H1 (cell line): ENCODE results near the gene KIF25. TPM values are rescaled to one million over a fixed set of nuclear protein-coding genes. Genes with fewer than 3 reads are reported as not detected.

Source experiments
- CTCF ChIA-PET: fragments of 300-600 bp; sonication (Branson Sonifier 250); formaldehyde crosslinking; loops from one replicate; lab custom pipeline; 2021; ENCODE audit not compliant: partially characterized antibody; lab: Charles Lee
- POLR2A ChIA-PET: fragments of 300-600 bp; sonication (Branson Sonifier 250); formaldehyde crosslinking; loops from one replicate; lab custom pipeline; 2021; ENCODE audit warnings: inconsistent platforms; ENCODE audit not compliant: partially characterized antibody; lab: Charles Lee
- DNase-seq, 2 experiments: peaks; one replicate each; pipeline versions ENCODE4 v3.0.0 to v3.0.0-alpha.2; 2010 to 2022; ENCODE audit warnings: low spot score in 2 of 2, low read depth in 1 of 2, mixed read lengths in 1 of 2
- FAIRE-seq: peaks from 2 replicates; lab custom pipeline; 2011; peaks lifted over from hg19 to GRCh38; lab: Jason Lieb, UNC
- H2AFZ ChIP-seq: 2 replicates; pipeline ENCODE4 v1.8.1; 2012; ENCODE audit warnings: low read length, inconsistent platforms
- H2AK5ac ChIP-seq: 2 replicates; pipeline ENCODE4 v1.6.1; 2013; ENCODE audit warnings: low read depth, low read length
- H2BK120ac ChIP-seq: replicated peaks from 2 replicates; pipeline ENCODE3; 2013; ENCODE audit warnings: low read depth, low read length, inconsistent platforms
- H2BK12ac ChIP-seq: 2 replicates; pipeline ENCODE4 v1.6.1; 2013; ENCODE audit warnings: low read depth, low read length
- H2BK15ac ChIP-seq: 2 replicates; pipeline ENCODE4 v1.6.1; 2013; ENCODE audit warnings: low read length
- H2BK20ac ChIP-seq: 2 replicates; pipeline ENCODE4 v1.6.1; 2013; ENCODE audit warnings: low read length
- H2BK5ac ChIP-seq: 2 replicates; pipeline ENCODE4 v1.6.1; 2013; ENCODE audit warnings: low read depth, low read length
- H3K14ac ChIP-seq: 2 replicates; pipeline ENCODE4 v1.6.1; 2013; ENCODE audit warnings: inconsistent platforms; ENCODE audit not compliant: insufficient read length
- H3K18ac ChIP-seq: 2 replicates; pipeline ENCODE4 v1.6.1; 2013; ENCODE audit warnings: low read length; ENCODE audit errors: extremely low read depth
- H3K23ac ChIP-seq: 2 replicates; pipeline ENCODE4 v1.6.1; 2013; ENCODE audit warnings: inconsistent platforms; ENCODE audit not compliant: insufficient read length
- H3K23me2 ChIP-seq: 2 replicates; pipeline ENCODE4 v1.6.1; 2013; ENCODE audit warnings: low read depth, low read length
- H3K27ac ChIP-seq: 2 replicates; pipeline ENCODE4 v1.6.1; 2011; ENCODE audit warnings: low read depth, low read length, inconsistent platforms
- H3K27me3 ChIP-seq, 4 experiments: replicated peaks in 1 of 4; 1 replicate in 1 of 4; 2 replicates in 3 of 4; pipeline versions ENCODE4 v1.6.1 to v1.8.1; 2011 to 2013; ENCODE audit warnings: low read length in 3 of 4, mild to moderate bottlenecking in 3 of 4, inconsistent platforms in 2 of 4, mixed read lengths in 2 of 4, moderate library complexity in 1 of 4; ENCODE audit not compliant: control insufficient read depth in 3 of 4, insufficient read depth in 3 of 4; ENCODE audit errors: extremely low read depth in 1 of 4
- H3K36me3 ChIP-seq, 4 experiments: 2 replicates each; pipeline versions ENCODE4 v1.6.1 to v1.8.1; 2011 to 2013; ENCODE audit warnings: mild to moderate bottlenecking in 4 of 4, low read length in 3 of 4, moderate library complexity in 2 of 4, control low read depth in 1 of 4, inconsistent platforms in 1 of 4; ENCODE audit not compliant: insufficient read depth in 4 of 4, control insufficient read depth in 2 of 4
- H3K4ac ChIP-seq: replicated peaks from 2 replicates; pipeline ENCODE3; 2013; ENCODE audit warnings: low read length, low read depth, mixed read lengths, inconsistent platforms; ENCODE audit not compliant: insufficient read length
- H3K4me1 ChIP-seq, 4 experiments: replicated peaks in 1 of 4; 1 replicate in 1 of 4; 2 replicates in 3 of 4; pipeline versions ENCODE4 v1.6.1 to v1.8.1; 2011 to 2013; ENCODE audit warnings: low read length in 3 of 4, inconsistent platforms in 2 of 4, mixed read lengths in 1 of 4; ENCODE audit not compliant: insufficient read depth in 4 of 4, control insufficient read depth in 3 of 4
- H3K4me2 ChIP-seq, 2 experiments: 2 replicates each; pipeline versions ENCODE4 v1.6.1 to v1.8.1; 2011 to 2013; ENCODE audit warnings: low read depth in 2 of 2, low read length in 2 of 2, control low read depth in 1 of 2, inconsistent platforms in 1 of 2, mild to moderate bottlenecking in 1 of 2; ENCODE audit not compliant: insufficient read depth in 1 of 2
- H3K4me3 ChIP-seq, 4 experiments: fragments of 200-600, 300-600 bp in 1 of 4; sonication (generic), shearing (Covaris generic), sonication (Bioruptor Twin) in 1 of 4; 2 replicates each; pipeline versions ENCODE4 v1.5.1 to v1.8.1; 2011 to 2016; ENCODE audit warnings: low read length in 4 of 4, low read depth in 3 of 4, control low read depth in 2 of 4, inconsistent platforms in 2 of 4, mild to moderate bottlenecking in 2 of 4, mixed read lengths in 1 of 4, moderate library complexity in 1 of 4; ENCODE audit not compliant: insufficient read depth in 2 of 4; ENCODE audit errors: extremely low read depth in 1 of 4
- H3K56ac ChIP-seq: replicated peaks from 2 replicates; pipeline ENCODE3; 2013; ENCODE audit warnings: low read depth, mild to moderate bottlenecking, mixed read lengths, low read length, inconsistent platforms; ENCODE audit not compliant: insufficient read length
- H3K79me1 ChIP-seq: 2 replicates; pipeline ENCODE4 v1.6.1; 2013; ENCODE audit warnings: low read depth, low read length, control low read depth
- H3K79me2 ChIP-seq, 2 experiments: 2 replicates each; pipeline versions ENCODE4 v1.6.1 to v1.8.1; 2012 to 2013; ENCODE audit warnings: low read length in 2 of 2, mild to moderate bottlenecking in 2 of 2, inconsistent platforms in 1 of 2; ENCODE audit not compliant: insufficient read depth in 2 of 2, control insufficient read depth in 1 of 2
- H3K9ac ChIP-seq, 4 experiments: replicated peaks in 1 of 4; 1 replicate in 1 of 4; 2 replicates in 3 of 4; pipeline versions ENCODE4 v1.6.1 to v1.8.1; 2011 to 2013; ENCODE audit warnings: low read depth in 3 of 4, low read length in 3 of 4, control low read depth in 2 of 4, mild to moderate bottlenecking in 2 of 4, moderate library complexity in 2 of 4, inconsistent platforms in 1 of 4; ENCODE audit errors: extremely low read depth in 1 of 4
- H3K9me3 ChIP-seq, 2 experiments: 2 replicates each; pipeline versions ENCODE4 v1.6.1 to v1.8.1; 2012 to 2013; ENCODE audit warnings: mild to moderate bottlenecking in 2 of 2, moderate library complexity in 2 of 2, control low read depth in 1 of 2, inconsistent platforms in 1 of 2, low read depth in 1 of 2, low read length in 1 of 2, mixed read lengths in 1 of 2; ENCODE audit not compliant: insufficient read depth in 2 of 2
- H4K20me1 ChIP-seq, 2 experiments: replicated peaks in 1 of 2; 2 replicates each; pipeline versions ENCODE3 to v1.8.1; 2011 to 2013; ENCODE audit warnings: inconsistent platforms in 2 of 2, low read length in 2 of 2, mild to moderate bottlenecking in 1 of 2; ENCODE audit not compliant: insufficient read depth in 2 of 2, control insufficient read depth in 1 of 2
- H4K5ac ChIP-seq: 2 replicates; pipeline ENCODE4 v1.6.1; 2013; ENCODE audit warnings: low read length, low read depth, mixed read lengths, inconsistent platforms; ENCODE audit not compliant: insufficient read length
- H4K8ac ChIP-seq: 2 replicates; pipeline ENCODE4 v1.8.0; 2013; ENCODE audit warnings: mild to moderate bottlenecking, moderate library complexity, low read length, inconsistent platforms; ENCODE audit not compliant: insufficient read depth; ENCODE audit errors: extremely low read depth
- H4K91ac ChIP-seq: replicated peaks from 2 replicates; pipeline ENCODE3; 2013; ENCODE audit warnings: low read length, mixed read lengths, inconsistent platforms; ENCODE audit not compliant: insufficient read length
- JUND ChIP-seq: IDR thresholded peaks from 2 replicates; pipeline ENCODE4 v1.6.1; 2011; ENCODE audit warnings: mild to moderate bottlenecking, improper control_type of control experiment, low read length
- KDM5A ChIP-seq: fragments of 200-600 bp; IDR thresholded peaks from 2 replicates; pipeline ENCODE4 v1.7.1; 2012; ENCODE audit warnings: mild to moderate bottlenecking, low read length, inconsistent platforms, mixed read lengths
- RAD21 ChIP-seq, 2 experiments: IDR thresholded peaks in 1 of 2; conservative IDR thresholded peaks in 1 of 2; 2 replicates each; pipeline ENCODE4 v1.6.1; 2011; ENCODE audit warnings: low read depth in 2 of 2, low read length in 2 of 2, improper control_type of control experiment in 1 of 2, inconsistent platforms in 1 of 2, mild to moderate bottlenecking in 1 of 2, moderate library complexity in 1 of 2
- RBBP5 ChIP-seq: IDR thresholded peaks from 2 replicates; pipeline ENCODE4 v1.7.1; 2012; ENCODE audit warnings: low read depth, mild to moderate bottlenecking, inconsistent platforms, low read length, moderate library complexity, borderline replicate concordance
- SAP30 ChIP-seq: fragments of 300-600 bp; sonication (generic); IDR thresholded peaks from 2 replicates; pipeline ENCODE4 v1.7.1; 2012; ENCODE audit warnings: low read length, moderate library complexity, mild to moderate bottlenecking, inconsistent platforms; ENCODE audit not compliant: insufficient read depth, insufficient replicate concordance
- SIN3A ChIP-seq, 2 experiments: IDR thresholded peaks in 1 of 2; conservative IDR thresholded peaks in 1 of 2; 2 replicates each; pipeline ENCODE4 v1.6.1; 2011 to 2012; ENCODE audit warnings: low read length in 2 of 2, improper control_type of control experiment in 1 of 2, low read depth in 1 of 2, mild to moderate bottlenecking in 1 of 2
- SP1 ChIP-seq: IDR thresholded peaks from 2 replicates; pipeline ENCODE4 v1.6.1; 2011; ENCODE audit warnings: low read depth, low read length
- SP2 ChIP-seq: IDR thresholded peaks from 2 replicates; pipeline ENCODE4 v1.6.1; 2012; ENCODE audit warnings: mild to moderate bottlenecking, low read length, inconsistent platforms
- WGBS, 2 experiments: shearing (Covaris generic) in 1 of 2; methylation state at CpG; one replicate each; pipeline versions ENCODE4 v1.1.6 to v1.1.7; 2013 to 2015; ENCODE audit warnings: low lambda C conversion rate in 2 of 2, mixed read lengths in 2 of 2, inconsistent platforms in 1 of 2, low coverage in 1 of 2, missing lambda C conversion rate in 1 of 2; ENCODE audit not compliant: insufficient replicate concordance in 2 of 2, insufficient coverage in 1 of 2, insufficient read length in 1 of 2; ENCODE audit errors: extremely low coverage in 1 of 2, missing lambda C conversion rate in 1 of 2; 5-methylcytosine and 5-hydroxymethylcytosine counted together
- polyA plus RNA-seq, 7 experiments: library from polyadenylated mRNA; depleted of rRNA in 3 of 7; stranded (reverse) in 5 of 7; unstranded in 2 of 7; fragments of >200 nt in 5 of 7; fragments of 200-250 nt in 2 of 7; gene quantifications; 1 replicate in 5 of 7; 2 replicates in 1 of 7; 4 replicates in 1 of 7; pipeline versions ENCODE4 v1.2.1 to v1.2.3, GENCODE V29; 2011 to 2013; ENCODE audit warnings: missing spikeins in 2 of 7, mixed read lengths in 2 of 7
- total RNA-seq: library from RNA; stranded (reverse); fragmentation: NEBNext Ultra II Directional; extraction: Animal tissue kit (Norgen Biotek cat#: 25700); gene quantifications from 2 replicates; pipeline ENCODE4 v1.2.1, GENCODE V29; 2021

Gene KIF25
- total and polyA plus RNA-seq, 2 of the 8 experiments (the other 6 are each of a cell fraction or from before 2014, with no cell fraction given): 1.5 to 2.0 TPM

DNA sequence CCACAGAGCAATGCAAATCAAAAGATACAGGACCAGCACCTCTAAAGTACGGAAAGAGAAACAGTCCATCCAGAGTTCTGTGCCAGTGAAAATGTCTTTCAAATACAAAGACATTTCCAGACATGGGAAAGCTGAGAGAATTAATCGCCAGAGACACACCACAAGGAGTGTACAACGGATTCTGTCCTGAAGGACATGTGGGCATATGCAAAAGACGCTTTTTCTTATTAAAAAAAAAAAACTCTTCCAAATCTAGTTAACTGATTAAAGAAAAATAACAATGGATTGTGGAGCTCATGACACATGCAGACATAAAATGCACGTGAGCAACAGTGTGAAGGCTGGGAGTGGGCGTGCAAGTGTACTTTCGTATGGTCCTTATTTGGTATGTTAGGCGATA is 22.8 kb downstream of the KIF25 start:
- Histone ChIP-seq H4K8ac (no peak overlapping the region), H4K91ac (no peak overlapping the region), H3K56ac (no peak overlapping the region), H3K4me1 (peaks cover 0 to 7% (median 3%) of the 10 kb centered on the region in 4 experiments; a peak in 4 of 7 replicates), H3K14ac (no peak overlapping the region), H3K27me3 (no peaks in the 10 kb centered on the region), H3K4me3 (no peak overlapping the region), H3K9me3 (no peaks in the 10 kb centered on the region), H3K23ac (no peak overlapping the region), H2AFZ (no peak overlapping the region), H3K27ac (no peak overlapping the region), H2BK5ac (no peak overlapping the region), H2BK20ac (no peak overlapping the region), H3K4ac (no peak overlapping the region), H3K79me2 (no peaks in the 10 kb centered on the region), H3K4me2 (no peak overlapping the region), H4K20me1 (no peaks in the 10 kb centered on the region), H3K23me2 (peaks cover 2% of the 10 kb centered on the region), H2BK12ac (no peak overlapping the region), H3K9ac (no peak overlapping the region), H3K36me3 (no peaks in the 10 kb centered on the region), H3K79me1 (no peaks in the 10 kb centered on the region), H4K5ac (no peak overlapping the region), H2AK5ac (no peak overlapping the region), H3K18ac (no peak overlapping the region), H2BK120ac (no peak overlapping the region)
- FAIRE-seq: no peak
- CTCF ChIA-PET: interaction anchor here (1.1 to 2.1 kb wide), 4 partner anchors 9 to 113 kb away, joined by 3 to 7 read pairs (median 4); no protein-coding TSS in a partner anchor
- DNase-seq: no peak
- TF ChIP-seq KDM5A: no peak
- TF ChIP-seq SP2: no peak
- no peak for TF ChIP-seq JUND
- TF ChIP-seq RAD21 (IDR thresholded peaks at IDR 0.05 in 1 of 2, conservative IDR thresholded peaks at IDR 0.05 in 1 of 2; ENCODE audit: low read depth in 2 of 2, low read length in 2 of 2): no peak
- no peak for TF ChIP-seq SP1
- no peak for TF ChIP-seq SAP30
- TF ChIP-seq RBBP5: no peak
- TF ChIP-seq SIN3A (conservative IDR thresholded peaks at IDR 0.05 in 1 of 2, IDR thresholded peaks at IDR 0.05 in 1 of 2; ENCODE audit: low read depth in 1 of 2, low read length in 2 of 2): no peak
- TF ChIP-seq, all 59 proteins: peak for 0
- WGBS, 2 experiments: 93% methylated on average over 8 of the region's 8 CpGs; no CpG with 5 or more reads in 1 of the 2 experiments
- POLR2A ChIA-PET: no interaction called here
- no peak overlapping the region for H2BK15ac ChIP-seq
